ENCODE measurements around the gene MAPK8IP1. TPM values are rescaled to one million over a fixed set of nuclear protein-coding genes. Genes with fewer than 3 reads are reported as not detected.

The MAPK8IP1 gene
- total RNA-seq, 2 donors from 2014 or later, result 9.5 to 10.4 TPM

GRCh38 chr11:45860764-45861510 is 24.5 kb upstream of the MAPK8IP1 start:
- H3K4me3 ChIP-seq, result no peak overlapping the region
- H3K36me3 ChIP-seq, result peaks cover 42% of the 10 kb centered on the region
- ATAC-seq (ENCODE audit: insufficient number of reproducible peaks, low FRiP score, low read depth) (no peak), DNase-seq (ENCODE audit: low spot score) (no peak)
- no peaks in the 10 kb centered on the region for H3K27me3 ChIP-seq (replicated peaks; ENCODE audit: insufficient read depth)
- H3K4me1 ChIP-seq (ENCODE audit: control insufficient read depth in 1 of 2, low read depth in 2 of 2), result peaks cover 27 to 52% of the 10 kb centered on the region in 2 donors
- TF ChIP-seq CTCF (IDR thresholded peaks at IDR 0.05), result no peak
- H3K27ac ChIP-seq, result peak overlapping the region; percentile 64 to 79
- no peaks in the 10 kb centered on the region for H3K9me3 ChIP-seq

DNA sequence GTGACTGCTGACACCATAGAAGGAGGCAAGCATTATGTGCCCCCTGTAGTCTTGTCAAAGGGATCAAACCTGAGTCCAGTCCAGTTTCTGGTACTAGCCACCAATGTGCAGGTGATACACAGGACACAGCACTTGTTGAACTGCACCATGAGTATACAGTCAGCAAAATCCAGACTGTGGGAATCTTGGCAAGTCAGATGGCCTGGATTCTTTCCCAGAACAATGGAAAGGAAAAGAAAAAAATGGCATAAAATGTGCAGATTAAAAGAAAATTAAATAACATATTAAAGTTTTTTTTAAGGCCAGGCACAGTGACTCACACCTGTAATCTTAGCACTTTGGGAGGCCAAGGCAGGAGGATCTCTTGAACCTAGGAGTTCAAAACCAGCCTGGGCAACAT is 21.4 kb upstream of the MAPK8IP1 start:
- H3K27ac ChIP-seq, result no peak overlapping the region

GRCh38 chr11:45869551-45869950 is 15.9 kb upstream of the MAPK8IP1 start:
- Histone ChIP-seq H3K4me3 (no peak overlapping the region), H3K27me3 (replicated peaks; ENCODE audit: insufficient read depth) (no peaks in the 10 kb centered on the region), H3K9me3 (no peaks in the 10 kb centered on the region), H3K27ac (no peak overlapping the region), H3K36me3 (peaks cover 79% of the 10 kb centered on the region), H3K4me1 (ENCODE audit: control insufficient read depth in 1 of 2, low read depth in 2 of 2) (no peaks in the 10 kb centered on the region)
- ATAC-seq (ENCODE audit: insufficient number of reproducible peaks, low FRiP score, low read depth), result no peak
- DNase-seq (ENCODE audit: low spot score), result no peak
- TF ChIP-seq CTCF (IDR thresholded peaks at IDR 0.05), result no peak

More for the DNA sequence above, 21.4 kb upstream of the MAPK8IP1 start:
- Histone ChIP-seq H3K9me3 (no peaks in the 10 kb centered on the region), H3K4me3 (no peak overlapping the region), H3K36me3 (peaks cover 58% of the 10 kb centered on the region), H3K4me1 (ENCODE audit: control insufficient read depth in 1 of 2, low read depth in 2 of 2) (peaks cover 4 to 21% of the 10 kb centered on the region in 2 donors), H3K27me3 (replicated peaks; ENCODE audit: insufficient read depth) (no peaks in the 10 kb centered on the region)
- no peak for TF ChIP-seq CTCF (IDR thresholded peaks at IDR 0.05)
- DNase-seq (ENCODE audit: low spot score) (no peak), ATAC-seq (ENCODE audit: insufficient number of reproducible peaks, low FRiP score, low read depth) (no peak)

GRCh38 chr11:45870706-45871105 is 14.7 kb upstream of the MAPK8IP1 start:
- Histone ChIP-seq H3K27ac (no peak overlapping the region), H3K36me3 (peaks cover 84% of the 10 kb centered on the region), H3K27me3 (replicated peaks; ENCODE audit: insufficient read depth) (no peaks in the 10 kb centered on the region), H3K4me1 (ENCODE audit: control insufficient read depth in 1 of 2, low read depth in 2 of 2) (no peaks in the 10 kb centered on the region), H3K9me3 (no peaks in the 10 kb centered on the region), H3K4me3 (no peak overlapping the region)
- ATAC-seq (ENCODE audit: insufficient number of reproducible peaks, low FRiP score, low read depth) (no peak), DNase-seq (ENCODE audit: low spot score) (no peak)
- no peak for TF ChIP-seq CTCF (IDR thresholded peaks at IDR 0.05)

DNA sequence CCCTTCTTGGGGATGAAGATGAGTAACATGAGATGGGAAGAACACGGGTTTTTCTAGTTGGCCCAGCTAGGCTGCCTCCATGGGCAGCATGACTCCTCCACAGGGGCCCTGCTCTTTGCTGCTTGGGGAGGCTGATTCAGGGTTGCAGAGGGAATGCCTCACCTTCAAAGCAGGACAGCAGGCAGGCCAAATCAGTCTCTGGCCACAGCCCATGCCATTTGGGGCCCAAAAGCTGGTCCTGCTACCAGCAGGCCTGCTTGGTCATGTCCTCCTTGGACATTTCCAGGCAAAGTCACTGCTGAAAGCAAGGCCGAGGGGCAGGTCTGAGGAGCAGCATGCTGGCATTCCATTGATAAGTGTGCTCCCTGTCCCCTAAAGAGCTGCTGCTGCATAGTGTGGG is 13.8 kb upstream of the MAPK8IP1 start:
- DNase-seq (ENCODE audit: low spot score) (no peak), ATAC-seq (ENCODE audit: insufficient number of reproducible peaks, low FRiP score, low read depth) (no peak)
- Histone ChIP-seq H3K36me3 (peaks cover 88% of the 10 kb centered on the region), H3K9me3 (no peaks in the 10 kb centered on the region), H3K4me3 (no peak overlapping the region), H3K4me1 (ENCODE audit: control insufficient read depth in 1 of 2, low read depth in 2 of 2) (no peaks in the 10 kb centered on the region), H3K27me3 (replicated peaks; ENCODE audit: insufficient read depth) (no peaks in the 10 kb centered on the region), H3K27ac (no peak overlapping the region)
- no peak for TF ChIP-seq CTCF (IDR thresholded peaks at IDR 0.05)
